AG09309 (cell line): ENCODE measurements around the gene LBH.

Source experiments
- DNase-seq: peaks from one replicate; pipeline ENCODE4 v3.0.0-alpha.2; 2010; ENCODE audit warnings: low read depth
- H3K4me3 ChIP-seq: 2 replicates; pipeline ENCODE4 v1.5.1; 2011; ENCODE audit warnings: mild to moderate bottlenecking, low read depth, low read length, moderate library complexity; ENCODE audit not compliant: control insufficient read depth
- TF ChIP-seq, protein P1 (sequence below): IDR thresholded peaks from 2 replicates; pipeline ENCODE4 v1.5.1; 2011; ENCODE audit warnings: mild to moderate bottlenecking, low read depth, low read length, inconsistent platforms; ENCODE audit not compliant: insufficient read depth, control insufficient read depth; ENCODE audit errors: missing control alignments

LBH gene

DNA sequence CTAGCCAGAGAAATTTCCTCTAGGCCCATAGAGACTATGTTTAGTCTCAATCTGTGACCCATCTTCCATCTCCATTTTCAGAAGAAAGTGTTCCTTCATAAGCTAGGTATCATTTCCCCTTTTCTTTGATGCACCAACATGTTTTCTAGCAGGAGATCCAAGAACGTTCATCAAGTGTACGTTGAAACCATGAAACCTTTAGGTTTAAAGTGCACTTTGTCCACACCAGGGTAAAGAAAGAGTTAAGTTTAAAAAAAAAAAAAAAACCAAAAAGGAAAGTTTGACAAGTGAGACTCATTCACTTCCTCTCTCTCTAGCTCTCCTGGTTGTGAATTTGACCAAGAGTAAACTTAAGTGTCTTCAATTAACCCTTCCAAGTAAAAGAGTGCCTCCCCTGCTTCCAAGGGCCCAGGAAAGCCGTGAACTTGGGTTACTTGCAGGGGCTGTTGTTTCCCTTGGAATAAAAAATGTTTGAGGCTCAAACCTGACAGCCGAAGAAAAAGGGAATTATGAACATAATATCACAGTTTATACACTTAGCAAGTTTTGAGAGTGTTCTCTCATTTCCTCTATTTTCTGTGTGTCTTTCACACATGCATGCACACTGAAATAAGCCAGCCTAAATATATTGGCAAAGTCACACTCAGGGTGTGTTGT lies 56.7 kb downstream of the LBH start:
- TF ChIP-seq, protein P1, sequence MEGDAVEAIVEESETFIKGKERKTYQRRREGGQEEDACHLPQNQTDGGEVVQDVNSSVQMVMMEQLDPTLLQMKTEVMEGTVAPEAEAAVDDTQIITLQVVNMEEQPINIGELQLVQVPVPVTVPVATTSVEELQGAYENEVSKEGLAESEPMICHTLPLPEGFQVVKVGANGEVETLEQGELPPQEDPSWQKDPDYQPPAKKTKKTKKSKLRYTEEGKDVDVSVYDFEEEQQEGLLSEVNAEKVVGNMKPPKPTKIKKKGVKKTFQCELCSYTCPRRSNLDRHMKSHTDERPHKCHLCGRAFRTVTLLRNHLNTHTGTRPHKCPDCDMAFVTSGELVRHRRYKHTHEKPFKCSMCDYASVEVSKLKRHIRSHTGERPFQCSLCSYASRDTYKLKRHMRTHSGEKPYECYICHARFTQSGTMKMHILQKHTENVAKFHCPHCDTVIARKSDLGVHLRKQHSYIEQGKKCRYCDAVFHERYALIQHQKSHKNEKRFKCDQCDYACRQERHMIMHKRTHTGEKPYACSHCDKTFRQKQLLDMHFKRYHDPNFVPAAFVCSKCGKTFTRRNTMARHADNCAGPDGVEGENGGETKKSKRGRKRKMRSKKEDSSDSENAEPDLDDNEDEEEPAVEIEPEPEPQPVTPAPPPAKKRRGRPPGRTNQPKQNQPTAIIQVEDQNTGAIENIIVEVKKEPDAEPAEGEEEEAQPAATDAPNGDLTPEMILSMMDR = no peak
- H3K4me3 ChIP-seq = no peak overlapping the region
- no peak for DNase-seq

DNA sequence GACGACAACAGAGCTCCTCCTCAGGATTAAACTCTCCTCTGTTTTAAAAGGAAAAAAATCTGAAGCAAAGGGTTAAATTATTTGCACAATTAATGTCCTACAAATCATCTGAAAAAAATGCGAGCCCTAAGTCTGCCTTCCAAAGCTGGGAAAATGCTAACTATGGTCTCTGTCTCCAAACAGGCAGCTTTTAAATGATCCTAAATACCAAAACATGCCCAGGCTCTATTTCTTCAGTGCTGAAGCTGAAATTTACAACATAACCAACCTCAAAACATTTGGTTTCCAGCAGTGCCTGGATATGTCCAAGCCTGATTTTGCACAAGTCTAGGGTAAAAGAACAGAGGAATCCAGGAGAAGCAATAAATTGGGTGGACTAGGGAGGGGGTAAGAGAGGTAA lies 57.2 kb downstream of the LBH start:
- no peak overlapping the region for H3K4me3 ChIP-seq
- no peak for DNase-seq
- TF ChIP-seq, protein P1 = no peak

DNA sequence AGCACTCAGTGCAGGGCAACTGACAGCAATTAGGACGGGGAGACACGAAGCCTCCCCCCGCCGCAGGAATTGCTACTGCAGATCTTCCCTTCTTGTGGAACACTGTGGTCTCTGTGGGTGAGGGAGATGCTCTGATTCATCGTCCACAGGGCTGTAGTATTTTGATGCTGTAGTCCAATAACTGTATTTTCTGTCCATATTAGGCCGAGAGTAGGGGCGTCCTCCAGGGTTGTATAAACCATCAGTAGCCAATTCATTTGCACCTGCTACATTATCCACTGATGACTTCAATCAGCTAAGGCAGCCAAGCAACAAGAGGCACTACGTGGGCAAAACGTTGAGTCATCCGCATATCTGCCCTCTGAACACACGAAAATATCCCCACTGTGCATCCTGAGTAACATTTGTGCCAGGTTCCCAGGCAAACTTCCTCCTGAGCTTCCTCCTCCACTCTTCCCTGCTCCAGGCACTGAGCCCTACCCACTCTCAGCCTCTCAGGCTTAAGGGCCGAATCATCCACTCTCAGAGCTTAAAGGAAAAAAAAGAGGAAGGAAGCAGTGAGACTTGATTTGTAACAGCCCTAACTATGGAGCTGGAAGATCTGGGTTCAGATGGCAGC lies 62.1 kb downstream of the LBH start:
- DNase-seq = peak; percentile 77
- TF ChIP-seq, protein P1 = no peak
- no peak overlapping the region for H3K4me3 ChIP-seq

DNA sequence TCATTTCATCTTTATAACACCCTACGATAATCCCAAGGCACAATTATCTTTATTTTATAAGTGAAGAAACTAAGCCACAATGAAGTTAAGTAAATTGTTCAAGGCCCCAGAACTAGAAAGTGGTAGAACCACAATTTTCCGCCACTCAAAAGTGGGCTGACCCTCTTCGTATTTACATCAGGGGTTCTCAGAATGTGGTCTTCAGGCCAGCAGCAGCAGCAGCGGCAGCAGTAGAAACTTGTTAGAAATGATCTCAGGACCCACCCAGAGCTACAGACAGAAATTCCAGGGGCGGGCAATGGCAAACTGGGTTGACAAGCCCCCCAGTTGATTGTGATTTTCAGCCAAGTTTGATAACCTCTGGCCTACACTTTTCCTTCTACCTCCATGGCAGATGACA lies 62.8 kb downstream of the LBH start:
- TF ChIP-seq, protein P1 = no peak
- no peak overlapping the region for H3K4me3 ChIP-seq

DNA sequence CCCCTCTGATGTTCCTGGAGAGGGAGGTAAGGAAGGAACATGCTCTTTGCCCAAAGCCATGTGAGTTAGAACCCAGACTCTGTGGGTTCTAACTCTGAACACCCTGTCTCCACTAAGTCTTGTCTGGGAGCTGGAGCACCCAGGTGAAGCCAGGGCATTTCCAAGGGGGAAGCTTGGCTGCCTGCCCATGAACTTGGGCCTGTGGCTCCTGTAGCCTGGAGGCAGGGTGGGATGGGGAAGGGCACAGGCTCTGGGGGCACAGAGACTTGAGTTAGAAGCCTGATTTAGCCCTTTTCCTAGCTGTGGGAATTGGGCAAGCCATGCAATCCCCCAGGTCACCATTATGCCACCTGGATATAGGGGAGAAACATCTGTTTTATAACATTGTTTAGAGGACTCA lies 65.2 kb downstream of the LBH start:
- DNase-seq = no peak
- no peak overlapping the region for H3K4me3 ChIP-seq
- TF ChIP-seq, protein P1 = no peak

More for the DNA sequence above, 62.8 kb downstream of the LBH start:
- no peak for DNase-seq

DNA sequence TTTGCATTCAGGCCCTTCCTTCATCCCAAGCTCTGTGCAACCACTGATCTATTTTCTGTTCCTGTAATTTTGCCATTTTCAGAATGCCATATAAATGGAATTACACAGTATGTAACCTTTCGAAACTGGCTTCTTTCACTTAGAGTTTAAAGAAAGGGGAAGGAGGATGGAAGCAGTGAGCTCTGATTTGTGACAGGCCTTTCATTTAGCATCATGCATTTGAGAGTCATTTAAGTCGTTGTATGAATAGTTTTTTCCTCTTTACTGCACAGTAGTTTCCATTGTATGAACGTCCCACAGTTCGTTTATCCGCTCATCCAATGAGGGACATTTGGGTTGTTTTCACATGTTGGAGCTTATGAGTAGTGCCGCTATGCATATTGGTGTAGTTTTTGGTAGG lies 67.0 kb downstream of the LBH start:
- no peak for DNase-seq
- H3K4me3 ChIP-seq = no peak overlapping the region
- TF ChIP-seq, protein P1 = no peak
